A549 (cell line): Measurements from ENCODE around the gene SLC66A3. TPM values are rescaled to one million over a fixed set of nuclear protein-coding genes. Genes with fewer than 3 reads are reported as not detected.

Experiments
- ATAC-seq, 2 experiments: fragments of 200-7000 bp in 1 of 2; fragments of >200 bp in 1 of 2; cut with Nextera tagmentation in 1 of 2; cut with Tn5 transposase in 1 of 2; 3 replicates each; pipeline versions ENCODE4 v1.8.0 to v1.9.1; 2018 to 2020; ENCODE audit warnings: mild to moderate bottlenecking in 1 of 2, moderate library complexity in 1 of 2
- CTCF ChIA-PET: fragments of 300-600 bp; sonication (Branson Sonifier 250); formaldehyde crosslinking; extraction: SDS; loops from one replicate; lab custom pipeline; 2021; ENCODE audit warnings: antibody characterized with exemption, inconsistent platforms; lab: Yijun Ruan, JAX
- POLR2A ChIA-PET: fragments of 350-600 bp; formaldehyde crosslinking; extraction: SDS; loops from one replicate; lab custom pipeline; 2021; ENCODE audit warnings: antibody characterized with exemption, inconsistent platforms; lab: Yijun Ruan, JAX
- DNase-seq, 2 experiments: peaks; one replicate each; pipeline versions ENCODE4 v3.0.0 to v3.0.0-alpha.2; 2011 to 2016; ENCODE audit warnings: low read depth in 1 of 2, low spot score in 1 of 2
- FAIRE-seq: peaks from 2 replicates; lab custom pipeline; 2011; peaks lifted over from hg19 to GRCh38; lab: Jason Lieb, UNC
- H3K27ac ChIP-seq, 2 experiments: fragments of >200 bp; sonication (Bioruptor Twin); formaldehyde crosslinking; 3 replicates each; pipeline ENCODE4 v1.5.1; 2016 to 2017
- H3K4me1 ChIP-seq: fragments of >200 bp; sonication (Bioruptor Twin); formaldehyde crosslinking; 3 replicates; pipeline ENCODE4 v1.6.1; 2016
- H3K4me2 ChIP-seq: fragments of >200 bp; sonication (Bioruptor Twin); formaldehyde crosslinking; 3 replicates; pipeline ENCODE4 v1.6.1; 2016
- H3K4me3 ChIP-seq: fragments of >200 bp; sonication (Bioruptor Twin); formaldehyde crosslinking; 3 replicates; pipeline ENCODE4 v1.5.1; 2016
- H3K9me3 ChIP-seq: fragments of >200 bp; sonication (Bioruptor Twin); formaldehyde crosslinking; 3 replicates; pipeline ENCODE4 v1.6.1; 2016
- CBX2 ChIP-seq: fragments of 200-600 bp; sonication (generic); IDR thresholded peaks from 2 replicates; pipeline ENCODE4 v1.6.1; 2016; ENCODE audit warnings: low read depth, mild to moderate bottlenecking, borderline replicate concordance
- CHD2 ChIP-seq: fragments of 150-350 bp; IDR thresholded peaks from 2 replicates; pipeline ENCODE4 v1.6.1; 2014; ENCODE audit warnings: low read length; ENCODE audit not compliant: partially characterized antibody
- CHD4 ChIP-seq: fragments of 200-600 bp; sonication (generic); IDR thresholded peaks from 2 replicates; pipeline ENCODE4 v1.6.1; 2016; ENCODE audit warnings: antibody characterized with exemption, mild to moderate bottlenecking, borderline replicate concordance
- EHF ChIP-seq: fragments of 250-450 bp; sonication (Bioruptor Pico); IDR thresholded peaks from 2 replicates; pipeline ENCODE4 v1.5.0; 2020; ENCODE audit warnings: mild to moderate bottlenecking
- ESRRA ChIP-seq: fragments of 150-350 bp; IDR thresholded peaks from 2 replicates; pipeline ENCODE4 v1.6.1; 2014; ENCODE audit warnings: mild to moderate bottlenecking, low read length, borderline replicate concordance
- FOSB ChIP-seq: fragments of 250-450 bp; sonication (Bioruptor Pico); IDR thresholded peaks from 2 replicates; pipeline ENCODE4 v1.5.0; 2020; ENCODE audit warnings: mild to moderate bottlenecking, moderate library complexity
- GATA3 ChIP-seq: IDR thresholded peaks from 2 replicates; pipeline ENCODE4 v1.6.1; 2012; ENCODE audit warnings: borderline replicate concordance
- HOXA7 ChIP-seq: fragments of 250-450 bp; sonication (Bioruptor Pico); IDR thresholded peaks from 2 replicates; pipeline ENCODE4 v1.5.0; 2020; ENCODE audit warnings: mild to moderate bottlenecking, moderate library complexity
- JUNB ChIP-seq: fragments of >200 bp; sonication (Bioruptor Twin); formaldehyde crosslinking; IDR thresholded peaks from 2 replicates; pipeline ENCODE4 v1.6.1; 2016
- KDM1A ChIP-seq: fragments of 200-600 bp; sonication (generic); IDR thresholded peaks from 2 replicates; pipeline ENCODE4 v1.6.1; 2016; ENCODE audit warnings: low read depth, mild to moderate bottlenecking
- KDM5A ChIP-seq: fragments of 200-600 bp; sonication (generic); IDR thresholded peaks from 2 replicates; pipeline ENCODE4 v1.6.1; 2016; ENCODE audit warnings: antibody characterized with exemption, mild to moderate bottlenecking
- MAFK ChIP-seq: fragments of 450-650 bp; IDR thresholded peaks from 2 replicates; pipeline ENCODE4 v1.6.1; 2014; ENCODE audit not compliant: partially characterized antibody
- MAZ ChIP-seq: fragments of 150-350 bp; IDR thresholded peaks from 2 replicates; pipeline ENCODE4 v1.6.1; 2014; ENCODE audit warnings: antibody characterized with exemption, low read depth, low read length, borderline replicate concordance
- NFE2L2 ChIP-seq: fragments of 150-350 bp; conservative IDR thresholded peaks from 2 replicates; pipeline ENCODE4 v1.6.1; 2014; ENCODE audit warnings: low read length
- NPAS2 ChIP-seq: fragments of 250-450 bp; sonication (Bioruptor Pico); IDR thresholded peaks from 2 replicates; pipeline ENCODE4 v1.8.0; 2022; ENCODE audit warnings: mild to moderate bottlenecking, moderate library complexity, borderline replicate concordance
- PHF8 ChIP-seq: fragments of 200-600 bp; sonication (generic); IDR thresholded peaks from 2 replicates; pipeline ENCODE4 v1.6.1; 2016; ENCODE audit warnings: low read depth, mild to moderate bottlenecking, antibody characterized with exemption, moderate library complexity, borderline replicate concordance
- RAD21 ChIP-seq, 2 experiments: fragments of >200 bp in 1 of 2; sonication (Bioruptor Twin) in 1 of 2; formaldehyde crosslinking in 1 of 2; IDR thresholded peaks in 1 of 2; conservative IDR thresholded peaks in 1 of 2; 2 replicates in 1 of 2; 3 replicates in 1 of 2; pipeline ENCODE4 v1.6.1; 2012 to 2018; ENCODE audit warnings: inconsistent platforms in 1 of 2
- REST ChIP-seq: fragments of 200-600 bp; sonication (generic); IDR thresholded peaks from 2 replicates; pipeline ENCODE4 v1.6.1; 2016; ENCODE audit warnings: antibody characterized with exemption, mild to moderate bottlenecking, moderate library complexity
- TP53 ChIP-seq: fragments of 250-450 bp; sonication (Bioruptor Pico); IDR thresholded peaks from 2 replicates; pipeline ENCODE4 v1.5.0; 2021; ENCODE audit warnings: mild to moderate bottlenecking, moderate library complexity
- ZNF302 ChIP-seq: fragments of 250-450 bp; sonication (Bioruptor Pico); IDR thresholded peaks from 2 replicates; pipeline ENCODE4 v1.9.0; 2021; ENCODE audit warnings: inconsistent platforms, mild to moderate bottlenecking, moderate library complexity
- WGBS: methylation state at CpG from one replicate; pipeline ENCODE4 v1.1.6; 2017; ENCODE audit errors: missing lambda C conversion rate; 5-methylcytosine and 5-hydroxymethylcytosine counted together
- polyA plus RNA-seq, 4 experiments: library from polyadenylated mRNA; depleted of rRNA in 3 of 4; stranded (reverse); fragments of >200 nt; fragmentation: RNase III in 1 of 4; extraction: RNeasy Plus Mini Kit Qiagen cat#74134 plus additional on column Dnase treatment in 1 of 4; gene quantifications; 2 replicates in 3 of 4; 3 replicates in 1 of 4; pipeline ENCODE4 v1.2.3, GENCODE V29; 2011 to 2017
- TF ChIP-seq, protein P1 (sequence below): fragments of >200 bp; sonication (Bioruptor Twin); formaldehyde crosslinking; IDR thresholded peaks from 2 replicates; pipeline ENCODE4 v1.6.1; 2016

SLC66A3 gene
- polyA plus RNA-seq, 2 of the 4 experiments (the other 2 are of a cell fraction) = 24.9 to 69.8 TPM

GRCh38 chr2:11187731-11188130, 32.5 kb downstream of the SLC66A3 start:
- 91% methylated on average over 2 of the region's 2 CpGs for WGBS
- DNase-seq (no peak), ATAC-seq (no peak), FAIRE-seq (peak; percentile 49)
- ChIA-PET CTCF (interaction anchor here (0.7 to 1.2 kb wide), 3 partner anchors 55 to 355 kb away, joined by 3 to 5 read pairs (median 3); a partner anchor contains a TSS), POLR2A (no interaction called here)
- no peak for TF ChIP-seq TP53
- TF ChIP-seq KDM1A = no peak
- TF ChIP-seq, protein P1, sequence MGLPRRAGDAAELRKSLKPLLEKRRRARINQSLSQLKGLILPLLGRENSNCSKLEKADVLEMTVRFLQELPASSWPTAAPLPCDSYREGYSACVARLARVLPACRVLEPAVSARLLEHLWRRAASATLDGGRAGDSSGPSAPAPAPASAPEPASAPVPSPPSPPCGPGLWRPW = no peak
- no peak for TF ChIP-seq RAD21 (conservative IDR thresholded peaks at IDR 0.05 in 1 of 2, IDR thresholded peaks at IDR 0.05 in 1 of 2)
- no peak for TF ChIP-seq KDM5A
- TF ChIP-seq CHD2 = no peak
- Histone ChIP-seq H3K9me3 (no peaks in the 10 kb centered on the region), H3K4me3 (no peak overlapping the region), H3K4me1 (peaks cover 6% of the 10 kb centered on the region; the same call in 1 of the 3 replicates), H3K27ac (no peak overlapping the region), H3K4me2 (no peak overlapping the region)

DNA sequence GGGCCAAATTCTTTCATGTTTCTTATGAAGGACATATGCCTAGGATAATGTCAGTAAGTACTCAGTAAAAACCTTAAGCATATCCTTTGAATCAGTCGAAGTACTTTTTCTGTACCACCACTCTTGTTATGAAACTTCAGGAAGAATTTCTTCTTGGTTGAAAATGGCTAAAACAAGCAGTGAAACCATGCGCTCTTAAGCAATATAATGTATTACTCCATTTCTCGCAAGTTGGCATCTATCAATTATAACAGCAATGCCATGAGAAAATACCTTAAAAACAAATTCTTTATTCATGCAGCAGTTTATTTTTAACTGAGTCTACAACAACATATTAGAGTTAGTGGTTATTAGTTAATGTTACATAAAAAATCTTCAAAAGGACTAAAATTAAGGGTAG, 41.0 kb downstream of the SLC66A3 start:
- 98% methylated on average over 3 of the region's 3 CpGs for WGBS
- Histone ChIP-seq H3K4me2 (no peak overlapping the region), H3K4me3 (no peak overlapping the region)
- ATAC-seq = no peak
- TF ChIP-seq MAZ (no peak), REST (no peak), HOXA7 (CRISPR knock-in tag) (no peak), RAD21 (conservative IDR thresholded peaks at IDR 0.05 in 1 of 2, IDR thresholded peaks at IDR 0.05 in 1 of 2) (no peak), CHD4 (no peak), ESRRA (no peak), EHF (CRISPR knock-in tag) (no peak), NFE2L2 (no peak), NPAS2 (no peak), PHF8 (no peak), GATA3 (no peak)
- TF ChIP-seq, all 56 proteins: peak for 0
- no peak for DNase-seq
- Histone ChIP-seq H3K27ac (no peak overlapping the region), H3K9me3 (no peaks in the 10 kb centered on the region), H3K4me1 (no peaks in the 10 kb centered on the region)
- ChIA-PET POLR2A (no interaction called here), CTCF (interaction anchor here (0.9 to 1.4 kb wide), 3 partner anchors 11 to 64 kb away, joined by 3 to 4 read pairs (median 3); no protein-coding TSS in a partner anchor)
- FAIRE-seq = peak; percentile 72

GRCh38 chr2:11200651-11201050, 45.4 kb downstream of the SLC66A3 start:
- CTCF ChIA-PET = interaction anchor here (0.9 to 1.9 kb wide), 3 partner anchors 76 to 246 kb away, joined by 3 to 4 read pairs (median 4); no protein-coding TSS in a partner anchor
- TF ChIP-seq JUNB (no peak), FOSB (CRISPR knock-in tag) (no peak), NPAS2 (no peak), ZNF302 (CRISPR knock-in tag) (no peak), MAFK (peak; percentile 60), CBX2 (no peak)
- Histone ChIP-seq H3K27ac (no peak overlapping the region), H3K4me1 (peaks cover 28% of the 10 kb centered on the region), H3K4me3 (no peak overlapping the region), H3K9me3 (no peaks in the 10 kb centered on the region), H3K4me2 (no peak overlapping the region)
- FAIRE-seq = no peak
- WGBS = 92% methylated on average over 2 of the region's 2 CpGs
- POLR2A ChIA-PET = interaction anchor here (1.9 kb wide), 1 partner anchor 46 kb away, joined by 9 read pairs; the partner anchor contains the start of gene SLC66A3
- DNase-seq = no peak
- ATAC-seq = no peak
